Fibroblast of skin of abdomen (primary cell): ENCODE data around the gene ATOH8.
A peak's percentile ranks its signal among the peaks of the same experiment; 100 is the strongest.

Experiments used
- DNase-seq: peaks from one replicate; pipeline ENCODE4 v3.0.0-alpha.2; 2013

Gene ATOH8

DNA sequence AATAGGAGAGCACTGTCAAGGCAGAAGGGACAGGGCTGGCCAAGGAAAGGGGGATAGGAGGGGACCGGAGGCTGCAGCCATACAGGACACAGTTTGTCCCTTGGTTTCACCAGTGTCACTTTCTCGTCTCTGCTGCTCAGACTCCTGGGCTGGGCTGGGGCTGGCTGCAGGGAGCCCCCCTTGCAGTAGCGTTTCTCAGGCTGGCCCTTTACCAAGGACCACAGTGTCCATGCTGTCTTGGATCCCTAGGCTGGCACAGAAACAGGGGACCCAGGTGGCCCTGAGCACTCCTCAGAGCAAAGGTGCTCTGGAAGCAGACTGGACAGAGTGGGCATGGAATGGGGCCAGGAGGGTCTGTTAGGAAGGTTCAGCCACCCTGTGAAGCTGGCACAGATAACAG, 34.8 kb downstream of the ATOH8 start:
- no peak for DNase-seq

DNA sequence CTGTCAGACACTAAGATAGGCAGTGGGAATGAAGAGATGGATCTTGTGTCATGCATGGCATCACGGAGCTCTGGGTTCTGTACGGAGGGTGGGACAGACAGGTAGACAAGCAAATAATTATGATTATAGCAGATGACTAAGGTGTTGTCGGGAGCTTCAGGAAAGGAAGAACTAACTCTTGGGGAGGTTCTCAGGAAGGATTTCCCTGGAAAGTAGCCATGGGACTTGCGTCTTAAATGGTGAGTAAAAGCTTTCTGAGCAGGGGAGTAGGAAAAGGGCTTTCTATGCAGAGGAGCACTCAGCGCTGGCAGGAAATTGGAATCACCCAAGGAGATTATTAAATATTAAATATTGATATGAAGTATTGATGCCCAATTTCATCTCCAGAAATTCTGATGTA, 35.5 kb downstream of the ATOH8 start:
- no peak for DNase-seq

- no peak for DNase-seq
These were observed 36.2 kb downstream of the ATOH8 start for GRCh38 chr2:85790032-85790431.

DNA sequence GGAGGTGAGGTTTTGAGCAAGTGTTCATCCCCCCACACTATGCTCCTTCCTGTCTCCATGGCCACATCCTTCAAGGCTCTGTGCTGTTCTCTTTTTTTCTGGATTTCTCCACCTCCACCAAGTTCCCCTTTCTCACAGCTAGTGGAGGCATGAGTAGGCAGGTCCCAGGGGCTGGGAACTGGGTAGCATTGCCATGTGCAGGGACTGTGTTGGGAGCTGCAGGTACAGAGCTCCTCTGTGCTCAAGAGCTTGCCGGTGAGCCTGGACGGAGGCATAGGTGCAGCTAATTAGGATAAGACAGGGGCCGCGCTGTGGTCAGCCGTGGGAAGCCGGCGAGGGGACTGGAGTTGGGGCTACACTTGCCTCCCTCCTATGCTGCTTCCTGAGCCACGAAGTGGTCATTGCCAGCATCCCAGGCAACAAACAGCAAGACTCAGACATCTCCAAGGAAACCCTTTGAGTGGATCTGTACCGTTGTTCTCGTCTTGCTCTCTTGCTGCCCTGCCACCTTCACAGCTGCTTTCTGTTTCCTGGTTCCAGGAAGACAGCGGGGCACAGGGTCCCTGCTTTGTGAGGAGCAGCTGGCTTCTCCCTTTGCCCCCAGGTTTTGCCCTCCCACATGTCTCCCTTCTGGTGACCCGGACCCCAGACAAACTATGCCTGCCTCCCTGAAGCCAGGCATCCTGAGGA, 36.9 kb downstream of the ATOH8 start:
- no peak for DNase-seq

- DNase-seq: no peak
These were observed 38.1 kb downstream of the ATOH8 start for GRCh38 chr2:85791704-85792565.

- peak; percentile 83 for DNase-seq
These were observed 39.1 kb downstream of the ATOH8 start for GRCh38 chr2:85792783-85793441.

DNA sequence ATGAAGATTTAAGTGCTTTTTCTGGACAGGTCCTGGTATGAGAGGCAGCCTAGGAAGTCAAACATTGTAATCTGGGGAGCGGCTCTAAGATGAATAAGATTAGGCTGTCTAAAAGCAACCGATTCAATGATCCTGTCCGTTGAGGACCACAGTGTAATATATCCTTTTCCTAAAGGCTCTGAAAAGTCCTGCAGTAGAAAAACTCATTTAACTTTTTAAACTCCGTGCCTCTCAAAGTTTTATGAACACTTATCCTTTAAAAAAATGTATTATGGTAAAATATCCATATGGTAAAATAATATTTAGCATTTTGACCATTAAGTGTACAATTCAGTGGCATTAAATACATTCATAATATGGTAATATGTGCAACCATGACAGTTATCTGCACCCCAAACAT, 39.8 kb downstream of the ATOH8 start:
- no peak for DNase-seq

DNA sequence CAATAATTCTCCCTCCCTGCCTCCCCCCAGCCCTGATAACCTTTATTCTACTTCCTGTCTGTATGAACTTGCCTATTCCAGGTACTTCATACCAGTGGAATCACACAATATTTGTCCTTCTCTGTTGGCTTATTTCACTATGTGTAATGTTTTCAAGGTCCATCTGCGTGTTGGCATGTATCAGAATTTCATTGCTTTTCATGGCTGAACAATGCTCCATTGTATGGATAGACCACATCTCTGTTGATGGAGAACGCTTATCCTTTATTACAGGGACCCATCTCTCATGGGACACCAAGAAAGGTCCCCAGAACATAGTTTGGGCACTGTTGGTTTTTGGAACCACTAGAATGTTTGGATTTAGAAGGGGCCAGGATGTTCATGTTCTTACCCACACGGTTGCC, 40.2 kb downstream of the ATOH8 start:
- no peak for DNase-seq

DNA sequence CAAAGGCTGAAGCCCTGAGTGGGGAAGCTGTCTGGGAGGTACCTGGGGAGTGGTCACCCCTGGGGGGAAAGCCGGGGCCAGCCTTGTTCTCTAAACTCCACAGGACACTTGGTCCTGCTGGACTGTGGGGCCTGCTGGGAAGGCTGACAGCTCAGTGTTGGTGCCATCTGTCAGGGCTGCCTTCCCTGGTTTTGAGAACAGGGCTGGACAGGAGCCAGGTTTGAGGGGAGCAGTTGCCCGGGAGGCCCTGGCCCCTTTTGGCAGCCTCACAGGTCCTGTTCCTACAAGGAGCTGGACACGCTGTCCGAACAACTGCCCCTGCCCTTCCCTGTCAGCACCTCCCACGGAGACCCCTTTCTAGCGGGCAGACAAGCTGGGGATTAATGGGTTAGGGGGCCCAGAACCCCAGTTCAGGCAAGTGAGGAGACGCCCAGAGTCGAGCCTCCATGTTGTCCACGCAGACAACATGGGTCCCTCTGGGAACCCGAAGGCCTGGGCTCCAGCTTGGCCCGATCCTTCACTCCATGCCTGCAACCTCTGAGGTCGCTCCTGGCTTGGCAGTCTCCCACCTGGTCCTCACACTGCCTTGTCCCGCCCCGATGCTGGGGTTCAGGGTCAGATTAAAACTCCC, 40.8 kb downstream of the ATOH8 start:
- DNase-seq: no peak

DNA sequence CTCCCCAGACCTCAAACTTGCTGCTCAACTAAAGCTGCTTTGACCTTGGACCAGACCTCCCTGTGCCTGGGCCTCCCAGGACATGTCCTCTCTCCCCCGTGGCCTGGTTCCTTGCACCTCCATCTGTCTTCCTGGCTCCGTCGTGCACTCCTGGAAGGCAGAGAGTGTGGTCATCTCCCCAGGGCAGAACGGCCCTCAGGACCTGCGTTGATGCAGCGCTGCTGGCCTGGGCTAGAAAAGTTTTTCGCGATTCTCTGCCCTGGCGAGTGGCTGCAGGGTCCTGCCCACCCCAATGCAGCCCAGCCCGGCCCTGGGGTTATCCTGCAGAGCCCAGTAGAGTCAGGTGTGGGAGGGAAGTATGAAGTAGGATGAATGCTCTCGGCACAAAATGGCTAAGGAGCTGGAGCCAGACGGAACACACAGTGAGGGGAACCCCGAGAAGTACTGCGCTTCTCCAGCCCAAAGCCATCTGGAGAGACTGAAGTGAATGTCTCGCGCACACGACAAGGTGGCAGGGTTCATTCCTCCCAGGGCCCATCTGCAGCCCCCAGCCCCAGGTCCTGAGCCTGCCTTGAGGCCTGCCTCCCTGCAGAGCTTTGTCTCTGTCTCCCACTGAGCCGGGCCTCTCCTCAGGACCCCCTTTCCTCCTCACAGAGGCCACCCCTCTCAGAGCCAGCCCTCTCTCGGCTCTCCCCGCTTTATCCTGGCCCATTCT, 41.7 kb downstream of the ATOH8 start:
- no peak for DNase-seq

DNA sequence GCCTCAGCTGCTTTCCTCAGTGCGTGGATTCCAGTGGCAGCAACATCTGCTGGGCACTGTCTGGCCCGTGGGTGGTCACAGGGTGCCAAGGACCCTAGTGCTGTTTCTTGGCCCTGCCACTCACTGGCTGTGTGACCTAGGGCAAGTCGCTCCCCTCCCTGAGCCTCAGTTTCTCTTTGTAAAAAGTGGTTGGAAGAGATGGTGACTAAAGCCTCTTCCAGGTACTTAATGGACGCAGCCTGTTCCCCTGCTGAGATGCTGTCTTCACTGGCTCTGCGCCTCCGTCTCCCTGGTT, 42.2 kb downstream of the ATOH8 start:
- no peak for DNase-seq

DNA sequence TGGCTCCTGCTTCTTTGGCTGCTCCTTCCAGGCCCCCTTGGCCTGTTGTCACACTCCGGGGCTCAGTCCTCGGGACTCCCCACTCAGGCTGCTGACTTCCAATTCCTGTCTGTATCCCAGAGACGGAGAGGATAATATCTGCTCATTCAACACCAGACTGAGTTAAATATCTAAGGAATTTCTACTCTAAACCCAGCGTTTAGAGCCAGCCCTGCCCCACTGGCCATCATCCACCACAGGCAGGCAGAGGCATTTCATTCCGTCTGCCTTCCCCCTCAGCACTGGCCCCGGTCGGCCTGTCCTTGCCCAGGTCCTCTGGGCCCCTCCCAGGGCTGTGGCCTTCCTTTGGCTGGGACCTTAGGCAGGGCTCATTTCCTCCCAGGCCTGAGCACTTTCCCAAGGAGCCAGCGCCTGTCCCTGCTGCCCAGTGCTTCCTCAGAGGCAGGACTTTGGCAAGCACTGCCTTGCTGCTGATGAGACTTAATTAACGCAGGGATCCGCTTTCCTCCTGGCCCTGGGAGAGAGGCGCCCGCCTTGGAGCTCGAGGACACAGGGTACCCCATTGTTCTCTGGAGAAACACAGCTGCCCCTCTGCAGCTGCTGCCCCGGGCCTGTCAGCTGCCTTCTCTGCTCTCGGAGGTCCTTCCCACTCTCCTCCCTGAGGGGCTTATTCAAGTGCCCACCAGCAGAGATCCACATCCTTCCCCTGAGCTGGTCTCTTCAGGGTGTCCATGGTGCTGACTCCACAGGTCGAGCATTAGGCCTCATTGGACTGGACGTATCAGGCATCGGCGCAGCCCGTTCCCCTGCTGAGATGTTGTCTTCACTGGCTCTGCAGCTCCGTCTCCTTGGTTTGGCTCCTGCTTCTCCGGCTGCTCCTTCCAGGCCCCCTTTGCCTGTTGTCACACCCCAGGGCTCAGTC, 42.8 kb downstream of the ATOH8 start:
- peak; percentile 46 for DNase-seq

DNA sequence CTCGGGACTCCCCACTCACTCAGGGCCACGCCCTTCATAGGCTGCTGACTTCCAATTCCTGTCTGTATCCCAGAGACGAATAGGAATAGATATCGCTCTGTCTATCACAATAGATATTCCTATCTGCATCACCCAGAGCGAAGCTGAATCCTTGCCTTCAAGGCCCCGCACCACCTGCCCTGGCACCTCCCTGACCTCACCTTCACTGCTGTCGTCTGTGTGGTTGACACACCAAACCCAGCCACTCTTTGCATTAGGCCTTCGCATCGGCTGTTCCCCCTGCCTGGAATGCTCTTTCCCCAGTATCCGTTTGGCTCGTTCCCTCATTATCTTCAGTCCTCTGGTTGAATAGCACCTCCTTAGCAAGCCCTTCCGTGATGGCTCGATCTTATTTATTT, 43.5 kb downstream of the ATOH8 start:
- DNase-seq: no peak

DNA sequence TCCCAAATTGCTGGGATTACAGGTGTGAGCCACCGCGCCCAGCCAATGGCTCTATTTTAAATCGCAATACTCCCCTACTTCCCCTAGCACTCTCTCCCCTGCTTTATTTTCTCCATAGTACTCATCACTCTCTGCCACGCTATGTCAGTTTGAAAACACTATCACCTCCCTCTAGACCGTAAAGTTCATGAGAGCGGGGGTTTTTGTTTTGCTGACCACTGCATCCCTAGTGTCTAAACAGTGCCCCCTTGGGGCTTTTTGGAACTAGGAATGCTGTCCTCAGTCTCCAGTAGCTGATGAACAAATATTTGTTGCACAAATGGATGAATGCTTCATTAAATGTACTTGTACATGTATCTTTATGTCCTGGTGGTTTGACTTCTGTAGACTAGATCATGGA, 44.1 kb downstream of the ATOH8 start:
- DNase-seq: no peak

DNA sequence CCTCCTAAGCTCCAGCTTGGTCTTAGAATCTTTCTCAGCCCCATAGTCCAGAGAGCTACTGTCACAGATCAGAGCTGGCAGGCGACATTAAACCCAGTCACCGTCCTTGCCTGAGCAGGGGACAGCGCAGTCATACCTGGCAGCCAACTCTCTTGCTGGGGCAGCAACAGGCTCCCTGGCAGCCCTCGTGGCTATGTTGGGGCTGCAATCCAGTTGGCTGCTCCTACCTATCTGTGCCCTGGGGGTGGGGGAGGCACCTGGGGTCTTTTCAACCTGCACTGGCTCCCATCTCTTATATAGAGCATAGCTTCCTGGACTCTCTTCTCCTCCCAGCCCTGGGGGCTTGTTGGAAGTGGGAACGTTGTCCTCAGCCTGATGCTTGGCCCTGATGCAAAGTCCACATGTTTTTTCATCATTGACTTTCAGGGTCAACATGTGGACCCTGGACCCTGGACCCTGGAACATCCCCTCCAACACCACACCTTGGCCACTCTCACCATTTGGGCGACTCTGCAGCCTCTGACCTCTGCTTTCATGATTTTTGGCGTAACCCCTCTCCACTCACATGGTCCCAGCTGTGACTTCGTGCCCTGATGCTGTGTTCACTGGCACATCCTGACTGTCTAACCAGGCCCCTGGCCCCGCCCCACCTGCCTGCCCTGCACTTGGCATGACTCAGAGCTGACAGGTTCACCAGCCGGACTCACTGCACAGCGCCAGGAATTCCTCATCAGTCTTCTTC, 45.6 kb downstream of the ATOH8 start:
- no peak for DNase-seq

DNA sequence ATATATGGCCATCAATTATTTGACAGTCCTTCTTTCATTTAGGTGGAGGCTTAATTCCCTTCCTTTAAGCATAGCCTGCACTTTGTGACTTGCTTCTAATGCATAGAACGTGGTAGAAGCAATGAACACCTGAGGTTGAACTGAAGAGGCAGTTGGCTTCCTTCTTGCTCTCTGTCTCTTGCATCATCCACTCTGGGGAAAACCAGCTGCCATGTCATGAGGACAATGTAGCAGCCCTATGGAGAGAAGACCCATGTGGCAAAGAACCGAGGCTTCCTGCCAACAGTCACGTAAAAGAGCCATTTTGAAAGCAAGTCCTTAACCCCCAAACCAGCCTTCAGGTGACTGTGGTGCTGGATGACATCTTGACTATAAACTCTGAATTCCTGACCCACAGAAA, 46.8 kb downstream of the ATOH8 start:
- no peak for DNase-seq

GRCh38 chr2:85801871-85802270, 48.1 kb downstream of the ATOH8 start:
- no peak for DNase-seq

GRCh38 chr2:85802354-85803103, 48.7 kb downstream of the ATOH8 start:
- DNase-seq: peak; percentile 43

DNA sequence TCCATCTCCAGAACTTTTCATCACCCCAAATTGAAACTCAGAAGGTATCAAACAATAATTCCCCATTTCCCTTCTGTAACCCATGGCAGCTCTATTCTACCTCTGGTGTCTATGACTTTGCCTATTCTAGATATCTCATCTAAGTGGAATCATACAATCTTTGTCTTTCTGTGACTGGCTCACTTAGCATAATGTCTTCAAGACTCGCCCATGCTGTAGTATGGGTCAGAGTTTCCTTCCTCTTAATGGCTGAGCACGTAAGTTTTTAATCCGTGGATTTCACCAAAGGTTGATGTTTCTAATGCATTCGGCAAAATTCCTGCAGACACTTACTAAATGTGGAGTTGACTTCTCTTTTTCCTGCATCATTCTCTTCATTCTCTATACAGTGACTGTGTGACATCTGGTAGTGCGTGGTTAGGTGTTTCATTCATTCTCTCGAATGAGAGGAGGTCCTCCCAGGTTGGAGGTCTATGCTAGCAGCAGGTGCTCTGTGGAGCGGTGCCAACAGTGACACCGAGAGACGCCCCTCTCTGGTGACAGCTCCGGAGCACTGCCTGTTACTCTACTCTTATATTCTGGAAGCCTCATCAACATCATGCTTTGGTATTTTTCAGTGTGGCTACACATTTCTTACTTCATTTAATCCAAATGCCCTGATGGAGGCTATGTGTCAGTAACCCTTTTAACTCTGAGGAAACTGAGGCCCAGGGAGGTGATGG, 50.1 kb downstream of the ATOH8 start:
- no peak for DNase-seq
